ENCODE measurements around the gene TNXB. TPM values are rescaled to one million over a fixed set of nuclear protein-coding genes. Genes with fewer than 3 reads are reported as not detected.
"Not testable (repeated sequence)": the region's sequence is repeated elsewhere in the genome, so short reads cannot be mapped to it uniquely, and the experiment has no call there.

TNXB gene
- polyA plus RNA-seq, 2 of the 4 experiments (the other 2 are of a cell fraction) = 0.80 to 1.7 TPM

DNA sequence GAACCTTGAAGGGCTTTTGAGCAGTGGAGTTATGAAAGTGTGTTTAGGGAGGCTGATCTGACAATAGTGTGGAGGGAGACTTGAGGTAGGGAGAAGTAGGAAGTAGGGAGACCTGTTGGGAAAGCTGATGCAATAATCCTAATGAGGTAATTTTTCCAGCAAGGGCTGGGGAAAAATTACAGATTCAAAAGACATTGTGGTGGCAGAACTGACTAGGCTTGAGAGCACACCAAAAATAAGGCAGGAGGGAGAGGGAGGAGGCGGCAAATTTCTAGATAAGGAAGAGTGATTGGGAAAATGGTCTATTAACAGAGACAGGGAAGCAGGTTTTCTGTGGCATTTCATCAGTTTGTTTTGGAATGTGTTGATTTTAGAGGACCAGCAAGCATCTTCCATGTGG is 37.1 kb upstream of the TNXB start:
- Histone ChIP-seq H3K4me2 (peak overlapping the region; percentile 16; the same call in 2 of the 3 replicates), H3K4me3 (no peak overlapping the region), H3K9me3 (no peaks in the 10 kb centered on the region), H3K4me1 (peaks cover 8% of the 10 kb centered on the region; the same call in 2 of the 3 replicates), H3K27ac (peak overlapping the region; percentile 55 to 65; a peak in 4 of 6 replicates)
- ChIA-PET POLR2A (no interaction called here), CTCF (interaction anchor here (4.2 kb wide), 1 partner anchor 28 kb away, joined by 15 read pairs; no protein-coding TSS in a partner anchor)
- TF ChIP-seq POLR2AphosphoS2 (conservative IDR thresholded peaks at IDR 0.05; ENCODE audit: low read length) (no peak), TFCP2L1 (CRISPR knock-in tag; IDR thresholded peaks at IDR 0.05) (no peak), CBX2 (IDR thresholded peaks at IDR 0.05; ENCODE audit: borderline replicate concordance, low read depth) (no peak), ZFP36 (IDR thresholded peaks at IDR 0.05; ENCODE audit: borderline replicate concordance, partially characterized antibody) (no peak), SMC3 (IDR thresholded peaks at IDR 0.05) (no peak), HEYL (CRISPR knock-in tag; IDR thresholded peaks at IDR 0.05) (no peak), SREBF2 (IDR thresholded peaks at IDR 0.05) (no peak), FOSB (CRISPR knock-in tag; IDR thresholded peaks at IDR 0.05) (no peak), ESRRA (IDR thresholded peaks at IDR 0.05; ENCODE audit: borderline replicate concordance, low read length) (no peak), CEBPB (IDR thresholded peaks at IDR 0.05) (no peak), BHLHE40 (IDR thresholded peaks at IDR 0.05; ENCODE audit: low read depth, low read length) (no peak), HOXA7 (CRISPR knock-in tag; IDR thresholded peaks at IDR 0.05) (no peak), MAZ (IDR thresholded peaks at IDR 0.05; ENCODE audit: borderline replicate concordance, low read depth, low read length) (no peak), RCOR1 (IDR thresholded peaks at IDR 0.05; ENCODE audit: low read depth, low read length) (no peak), ZSCAN20 (CRISPR knock-in tag; IDR thresholded peaks at IDR 0.05) (no peak)
- TF ChIP-seq, protein P1, sequence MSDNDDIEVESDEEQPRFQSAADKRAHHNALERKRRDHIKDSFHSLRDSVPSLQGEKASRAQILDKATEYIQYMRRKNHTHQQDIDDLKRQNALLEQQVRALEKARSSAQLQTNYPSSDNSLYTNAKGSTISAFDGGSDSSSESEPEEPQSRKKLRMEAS (IDR thresholded peaks at IDR 0.05) = no peak
- TF ChIP-seq, protein P2, sequence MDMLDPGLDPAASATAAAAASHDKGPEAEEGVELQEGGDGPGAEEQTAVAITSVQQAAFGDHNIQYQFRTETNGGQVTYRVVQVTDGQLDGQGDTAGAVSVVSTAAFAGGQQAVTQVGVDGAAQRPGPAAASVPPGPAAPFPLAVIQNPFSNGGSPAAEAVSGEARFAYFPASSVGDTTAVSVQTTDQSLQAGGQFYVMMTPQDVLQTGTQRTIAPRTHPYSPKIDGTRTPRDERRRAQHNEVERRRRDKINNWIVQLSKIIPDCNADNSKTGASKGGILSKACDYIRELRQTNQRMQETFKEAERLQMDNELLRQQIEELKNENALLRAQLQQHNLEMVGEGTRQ (IDR thresholded peaks at IDR 0.05) = no peak
- TF ChIP-seq, protein P3, sequence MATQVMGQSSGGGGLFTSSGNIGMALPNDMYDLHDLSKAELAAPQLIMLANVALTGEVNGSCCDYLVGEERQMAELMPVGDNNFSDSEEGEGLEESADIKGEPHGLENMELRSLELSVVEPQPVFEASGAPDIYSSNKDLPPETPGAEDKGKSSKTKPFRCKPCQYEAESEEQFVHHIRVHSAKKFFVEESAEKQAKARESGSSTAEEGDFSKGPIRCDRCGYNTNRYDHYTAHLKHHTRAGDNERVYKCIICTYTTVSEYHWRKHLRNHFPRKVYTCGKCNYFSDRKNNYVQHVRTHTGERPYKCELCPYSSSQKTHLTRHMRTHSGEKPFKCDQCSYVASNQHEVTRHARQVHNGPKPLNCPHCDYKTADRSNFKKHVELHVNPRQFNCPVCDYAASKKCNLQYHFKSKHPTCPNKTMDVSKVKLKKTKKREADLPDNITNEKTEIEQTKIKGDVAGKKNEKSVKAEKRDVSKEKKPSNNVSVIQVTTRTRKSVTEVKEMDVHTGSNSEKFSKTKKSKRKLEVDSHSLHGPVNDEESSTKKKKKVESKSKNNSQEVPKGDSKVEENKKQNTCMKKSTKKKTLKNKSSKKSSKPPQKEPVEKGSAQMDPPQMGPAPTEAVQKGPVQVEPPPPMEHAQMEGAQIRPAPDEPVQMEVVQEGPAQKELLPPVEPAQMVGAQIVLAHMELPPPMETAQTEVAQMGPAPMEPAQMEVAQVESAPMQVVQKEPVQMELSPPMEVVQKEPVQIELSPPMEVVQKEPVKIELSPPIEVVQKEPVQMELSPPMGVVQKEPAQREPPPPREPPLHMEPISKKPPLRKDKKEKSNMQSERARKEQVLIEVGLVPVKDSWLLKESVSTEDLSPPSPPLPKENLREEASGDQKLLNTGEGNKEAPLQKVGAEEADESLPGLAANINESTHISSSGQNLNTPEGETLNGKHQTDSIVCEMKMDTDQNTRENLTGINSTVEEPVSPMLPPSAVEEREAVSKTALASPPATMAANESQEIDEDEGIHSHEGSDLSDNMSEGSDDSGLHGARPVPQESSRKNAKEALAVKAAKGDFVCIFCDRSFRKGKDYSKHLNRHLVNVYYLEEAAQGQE (IDR thresholded peaks at IDR 0.05) = no peak
- TF ChIP-seq, protein P4, sequence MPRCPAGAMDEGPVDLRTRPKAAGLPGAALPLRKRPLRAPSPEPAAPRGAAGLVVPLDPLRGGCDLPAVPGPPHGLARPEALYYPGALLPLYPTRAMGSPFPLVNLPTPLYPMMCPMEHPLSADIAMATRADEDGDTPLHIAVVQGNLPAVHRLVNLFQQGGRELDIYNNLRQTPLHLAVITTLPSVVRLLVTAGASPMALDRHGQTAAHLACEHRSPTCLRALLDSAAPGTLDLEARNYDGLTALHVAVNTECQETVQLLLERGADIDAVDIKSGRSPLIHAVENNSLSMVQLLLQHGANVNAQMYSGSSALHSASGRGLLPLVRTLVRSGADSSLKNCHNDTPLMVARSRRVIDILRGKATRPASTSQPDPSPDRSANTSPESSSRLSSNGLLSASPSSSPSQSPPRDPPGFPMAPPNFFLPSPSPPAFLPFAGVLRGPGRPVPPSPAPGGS (IDR thresholded peaks at IDR 0.05) = no peak
- 96% methylated on average over 1 of the region's 1 CpG for WGBS (ENCODE audit: missing lambda C conversion rate)
- no peak for FAIRE-seq
- ATAC-seq = no peak
- DNase-seq (ENCODE audit: low read depth in 1 of 2, low spot score in 1 of 2) = no peak

DNA sequence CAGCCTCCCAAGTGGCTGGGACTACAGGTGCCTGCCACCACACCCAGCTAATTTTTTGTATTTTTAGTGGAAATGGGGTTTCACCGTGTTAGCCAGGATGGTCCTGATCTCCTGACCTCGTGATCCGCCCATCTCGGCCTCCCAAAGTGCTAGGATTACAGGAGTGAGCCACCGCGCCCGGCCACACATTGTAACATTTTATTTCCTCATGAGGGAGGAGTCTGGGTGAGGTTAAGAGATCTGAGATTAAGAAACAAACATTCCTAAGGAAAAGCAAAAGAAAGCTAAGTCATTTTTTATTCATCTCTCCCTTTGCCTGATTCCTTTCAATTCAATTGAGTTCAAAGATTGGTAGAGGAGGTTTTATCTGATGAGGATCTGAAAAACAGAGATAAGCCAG is 35.1 kb upstream of the TNXB start:
- 75% methylated on average over 7 of the region's 7 CpGs for WGBS (ENCODE audit: missing lambda C conversion rate)
- ATAC-seq; POLR2A ChIA-PET; H3K27ac ChIP-seq; H3K4me2 ChIP-seq; H3K4me1 ChIP-seq; FAIRE-seq; H3K4me3 ChIP-seq; H3K9me3 ChIP-seq; DNase-seq (ENCODE audit: low read depth in 1 of 2, low spot score in 1 of 2): not testable (repeated sequence)
- CTCF ChIA-PET = interaction anchor here (1.0 to 4.2 kb wide), 2 partner anchors 11 to 26 kb away, joined by 3 to 15 read pairs; no protein-coding TSS in a partner anchor
